ENCODE data around the gene RAG2. TPM values are rescaled to one million over a fixed set of nuclear protein-coding genes. Genes with fewer than 3 reads are reported as not detected.

RAG2 gene
- polyA plus RNA-seq (2013, experiment 1 of 2) = not detected
- not detected for polyA plus RNA-seq (2013, experiment 2 of 2)

GRCh38 chr11:36598051-36598450, at the start of gene RAG2:
RAG2 (minus strand) TSS chr11:36598236; CDS start chr11:36594168, 4,068 bp downstream.
- no peak within 1 kb of the TSS for H2BK15ac ChIP-seq (ENCODE audit: low read depth, poor library complexity, severe bottlenecking)
- no peak within 1 kb of the TSS for H3K9ac ChIP-seq (ENCODE audit: low read length)
- H2BK5ac ChIP-seq (ENCODE audit: low read depth, low read length, poor library complexity, severe bottlenecking) = no peak within 1 kb of the TSS
- no peak within 1 kb of the TSS for H3K23ac ChIP-seq (ENCODE audit: low read length in 2 of 2)
- no peak within 1 kb of the TSS for H2BK120ac ChIP-seq (ENCODE audit: low read depth, low read length)
- 86% methylated on average over 2 of the region's 2 CpGs for WGBS
- no peak within 1 kb of the TSS for H3K14ac ChIP-seq (ENCODE audit: low read length in 2 of 2)
- DNase-seq = no peak
- no peak within 1 kb of the TSS for H3K4me2 ChIP-seq (ENCODE audit: low read length, poor library complexity, severe bottlenecking)
- no peak within 1 kb of the TSS for H2AFZ ChIP-seq (ENCODE audit: low read depth, low read length)
- H3K4ac ChIP-seq (ENCODE audit: low read depth in 1 of 2, low read length in 2 of 2) = no peak within 1 kb of the TSS
- H3K79me1 ChIP-seq (replicated peaks; ENCODE audit: low read length, poor library complexity, severe bottlenecking) = peaks cover 10% of the 10 kb centered on the region
- no peak within 1 kb of the TSS for H3K27ac ChIP-seq (ENCODE audit: low read length, poor library complexity, severe bottlenecking)
- H3K4me3 ChIP-seq (ENCODE audit: insufficient read depth in 1 of 2, low read depth in 1 of 2, low read length in 2 of 2) = no peak within 1 kb of the TSS
- no peak within 1 kb of the TSS for H4K91ac ChIP-seq (ENCODE audit: low read length)
- no peak within 1 kb of the TSS for H2AK5ac ChIP-seq (ENCODE audit: low read length, severe bottlenecking)
- H3K27me3 ChIP-seq (ENCODE audit: control insufficient read depth in 1 of 2, insufficient read depth in 1 of 2, low read length in 2 of 2) = no peaks in the 10 kb centered on the region
- no peaks in the 10 kb centered on the region for H3K36me3 ChIP-seq (ENCODE audit: control insufficient read depth in 1 of 2, insufficient read depth in 2 of 2, low read depth in 1 of 2, low read length in 2 of 2)
- no peaks in the 10 kb centered on the region for H3K4me1 ChIP-seq (ENCODE audit: control insufficient read depth, insufficient read depth, low read depth, low read length)
- no peaks in the 10 kb centered on the region for H3K9me3 ChIP-seq (ENCODE audit: control insufficient read depth, low read length)
- H4K8ac ChIP-seq (ENCODE audit: low read length) = no peak within 1 kb of the TSS
- H3K18ac ChIP-seq (ENCODE audit: low read depth in 1 of 2, low read length in 2 of 2) = no peak within 1 kb of the TSS
- no peak within 1 kb of the TSS for H2BK12ac ChIP-seq (ENCODE audit: low read length in 2 of 2)

GRCh38 chr11:36638556-36638955, 40.5 kb upstream of the RAG2 start:
- no peak overlapping the region for H4K8ac ChIP-seq (ENCODE audit: low read length)
- no peak overlapping the region for H4K91ac ChIP-seq (ENCODE audit: low read length)
- peaks cover 0 to 7% of the 10 kb centered on the region in 2 experiments for H3K36me3 ChIP-seq (ENCODE audit: control insufficient read depth in 1 of 2, insufficient read depth in 2 of 2, low read depth in 1 of 2, low read length in 2 of 2)
- no peak overlapping the region for H2BK15ac ChIP-seq (ENCODE audit: low read depth, poor library complexity, severe bottlenecking)
- DNase-seq = no peak
- H3K23ac ChIP-seq (ENCODE audit: low read length in 2 of 2) = no peak overlapping the region
- H3K4me1 ChIP-seq (ENCODE audit: control insufficient read depth, insufficient read depth, low read depth, low read length) = no peaks in the 10 kb centered on the region
- H3K4ac ChIP-seq (ENCODE audit: low read depth in 1 of 2, low read length in 2 of 2) = no peak overlapping the region
- no peak overlapping the region for H2AK5ac ChIP-seq (ENCODE audit: low read length, severe bottlenecking)
- no peak overlapping the region for H2BK120ac ChIP-seq (ENCODE audit: low read depth, low read length)
- 90% methylated on average over 1 of the region's 2 CpGs for WGBS
- H2BK12ac ChIP-seq (ENCODE audit: low read length in 2 of 2) = no peak overlapping the region
- no peak overlapping the region for H3K14ac ChIP-seq (ENCODE audit: low read length in 2 of 2)
- no peaks in the 10 kb centered on the region for H3K79me1 ChIP-seq (replicated peaks; ENCODE audit: low read length, poor library complexity, severe bottlenecking)
- H3K18ac ChIP-seq (ENCODE audit: low read depth in 1 of 2, low read length in 2 of 2) = no peak overlapping the region
- no peak overlapping the region for H3K4me3 ChIP-seq (ENCODE audit: insufficient read depth in 1 of 2, low read depth in 1 of 2, low read length in 2 of 2)
- H3K9ac ChIP-seq (ENCODE audit: low read length) = no peak overlapping the region
- H2BK5ac ChIP-seq (ENCODE audit: low read depth, low read length, poor library complexity, severe bottlenecking) = no peak overlapping the region
- H3K4me2 ChIP-seq (ENCODE audit: low read length, poor library complexity, severe bottlenecking) = no peak overlapping the region
- no peak overlapping the region for H3K27ac ChIP-seq (ENCODE audit: low read length, poor library complexity, severe bottlenecking)
- no peaks in the 10 kb centered on the region for H3K9me3 ChIP-seq (ENCODE audit: control insufficient read depth, low read length)
- H2AFZ ChIP-seq (ENCODE audit: low read depth, low read length) = no peak overlapping the region
- H3K27me3 ChIP-seq (ENCODE audit: control insufficient read depth in 1 of 2, insufficient read depth in 1 of 2, low read length in 2 of 2) = no peaks in the 10 kb centered on the region

GRCh38 chr11:36635066-36635862, 37.2 kb upstream of the RAG2 start:
- no peak overlapping the region for H2BK5ac ChIP-seq (ENCODE audit: low read depth, low read length, poor library complexity, severe bottlenecking)
- no peak overlapping the region for H3K14ac ChIP-seq (ENCODE audit: low read length in 2 of 2)
- no peaks in the 10 kb centered on the region for H3K79me1 ChIP-seq (replicated peaks; ENCODE audit: low read length, poor library complexity, severe bottlenecking)
- WGBS = 7% methylated on average over 3 of the region's 4 CpGs
- no peak overlapping the region for H4K8ac ChIP-seq (ENCODE audit: low read length)
- H3K4me1 ChIP-seq (ENCODE audit: control insufficient read depth, insufficient read depth, low read depth, low read length) = no peaks in the 10 kb centered on the region
- H2BK120ac ChIP-seq (ENCODE audit: low read depth, low read length) = no peak overlapping the region
- no peak overlapping the region for H2BK12ac ChIP-seq (ENCODE audit: low read length in 2 of 2)
- no peak overlapping the region for H3K4me3 ChIP-seq (ENCODE audit: insufficient read depth in 1 of 2, low read depth in 1 of 2, low read length in 2 of 2)
- no peak overlapping the region for H3K4me2 ChIP-seq (ENCODE audit: low read length, poor library complexity, severe bottlenecking)
- no peaks in the 10 kb centered on the region for H3K27me3 ChIP-seq (ENCODE audit: control insufficient read depth in 1 of 2, insufficient read depth in 1 of 2, low read length in 2 of 2)
- peaks cover 0 to 7% of the 10 kb centered on the region in 2 experiments for H3K36me3 ChIP-seq (ENCODE audit: control insufficient read depth in 1 of 2, insufficient read depth in 2 of 2, low read depth in 1 of 2, low read length in 2 of 2)
- no peak for DNase-seq
- no peak overlapping the region for H3K18ac ChIP-seq (ENCODE audit: low read depth in 1 of 2, low read length in 2 of 2)
- H3K4ac ChIP-seq (ENCODE audit: low read depth in 1 of 2, low read length in 2 of 2) = no peak overlapping the region
- H2BK15ac ChIP-seq (ENCODE audit: low read depth, poor library complexity, severe bottlenecking) = no peak overlapping the region
- H3K27ac ChIP-seq (ENCODE audit: low read length, poor library complexity, severe bottlenecking) = no peak overlapping the region
- H3K9me3 ChIP-seq (ENCODE audit: control insufficient read depth, low read length) = no peaks in the 10 kb centered on the region
- no peak overlapping the region for H3K9ac ChIP-seq (ENCODE audit: low read length)
- no peak overlapping the region for H2AFZ ChIP-seq (ENCODE audit: low read depth, low read length)
- no peak overlapping the region for H3K23ac ChIP-seq (ENCODE audit: low read length in 2 of 2)
- no peak overlapping the region for H2AK5ac ChIP-seq (ENCODE audit: low read length, severe bottlenecking)
- H4K91ac ChIP-seq (ENCODE audit: low read length) = no peak overlapping the region

GRCh38 chr11:36631774-36632173, 33.7 kb upstream of the RAG2 start:
- peaks cover 2% of the 10 kb centered on the region for H3K79me1 ChIP-seq (replicated peaks; ENCODE audit: low read length, poor library complexity, severe bottlenecking)
- H2BK120ac ChIP-seq (ENCODE audit: low read depth, low read length) = no peak overlapping the region
- no peak overlapping the region for H2BK15ac ChIP-seq (ENCODE audit: low read depth, poor library complexity, severe bottlenecking)
- no peak overlapping the region for H3K4me2 ChIP-seq (ENCODE audit: low read length, poor library complexity, severe bottlenecking)
- no peak overlapping the region for H3K27ac ChIP-seq (ENCODE audit: low read length, poor library complexity, severe bottlenecking)
- H3K23ac ChIP-seq (ENCODE audit: low read length in 2 of 2) = no peak overlapping the region
- H3K4me3 ChIP-seq (ENCODE audit: insufficient read depth in 1 of 2, low read depth in 1 of 2, low read length in 2 of 2) = no peak overlapping the region
- WGBS = 98% methylated on average over 2 of the region's 2 CpGs
- no peak overlapping the region for H2AK5ac ChIP-seq (ENCODE audit: low read length, severe bottlenecking)
- H3K4ac ChIP-seq (ENCODE audit: low read depth in 1 of 2, low read length in 2 of 2) = no peak overlapping the region
- H4K91ac ChIP-seq (ENCODE audit: low read length) = no peak overlapping the region
- no peak overlapping the region for H2AFZ ChIP-seq (ENCODE audit: low read depth, low read length)
- peaks cover 0 to 7% of the 10 kb centered on the region in 2 experiments for H3K36me3 ChIP-seq (ENCODE audit: control insufficient read depth in 1 of 2, insufficient read depth in 2 of 2, low read depth in 1 of 2, low read length in 2 of 2)
- no peak overlapping the region for H3K18ac ChIP-seq (ENCODE audit: low read depth in 1 of 2, low read length in 2 of 2)
- no peak overlapping the region for H2BK12ac ChIP-seq (ENCODE audit: low read length in 2 of 2)
- H3K9me3 ChIP-seq (ENCODE audit: control insufficient read depth, low read length) = no peaks in the 10 kb centered on the region
- no peak for DNase-seq
- no peak overlapping the region for H3K9ac ChIP-seq (ENCODE audit: low read length)
- H3K27me3 ChIP-seq (ENCODE audit: control insufficient read depth in 1 of 2, insufficient read depth in 1 of 2, low read length in 2 of 2) = no peaks in the 10 kb centered on the region
- H2BK5ac ChIP-seq (ENCODE audit: low read depth, low read length, poor library complexity, severe bottlenecking) = no peak overlapping the region
- H3K14ac ChIP-seq (ENCODE audit: low read length in 2 of 2) = no peak overlapping the region
- H3K4me1 ChIP-seq (ENCODE audit: control insufficient read depth, insufficient read depth, low read depth, low read length) = no peaks in the 10 kb centered on the region
- no peak overlapping the region for H4K8ac ChIP-seq (ENCODE audit: low read length)

All from mesenchymal stem cell (in vitro differentiated cells and primary cell).